Measurements from ENCODE around the gene WDR37.

- TF ChIP-seq SP2 (tag by site-specific recombination; IDR thresholded peaks at IDR 0.05): no peak
- no peak for TF ChIP-seq ZNF776 (tag by site-specific recombination; IDR thresholded peaks at IDR 0.05; ENCODE audit: borderline replicate concordance)
- no peak for TF ChIP-seq ZNF23 (tag by site-specific recombination; IDR thresholded peaks at IDR 0.05; ENCODE audit: borderline replicate concordance)
- TF ChIP-seq CTCF (tag by site-specific recombination; IDR thresholded peaks at IDR 0.05): no peak
- no peak for TF ChIP-seq ZNF280D (tag by site-specific recombination; IDR thresholded peaks at IDR 0.05)
- no peak for TF ChIP-seq REST (tag by site-specific recombination; IDR thresholded peaks at IDR 0.05)
- TF ChIP-seq ZNF544 (tag by site-specific recombination; IDR thresholded peaks at IDR 0.05): no peak
- no peak for TF ChIP-seq ZNF121 (tag by site-specific recombination; IDR thresholded peaks at IDR 0.05)
Measured at GRCh38 chr10:1158066-1158465, 101.9 kb downstream of the WDR37 start.

Data from HEK293 (cell line).